GM23338 (cell line): ENCODE measurements around the gene AFAP1L1. TPM values are rescaled to one million over a fixed set of nuclear protein-coding genes. Genes with fewer than 3 reads are reported as not detected.

ENCODE experiments used
- ATAC-seq: fragments of 200-7000 bp; cut with Tn5 transposase; 3 replicates; pipeline ENCODE4 v1.9.1; 2020
- DNase-seq: peaks from one replicate; pipeline ENCODE4 v3.0.0-alpha.2; 2015; ENCODE audit warnings: low spot score
- H2AFZ ChIP-seq: fragments of 200-600 bp; sonication (generic); 2 replicates; pipeline ENCODE4 v1.8.0; 2016; ENCODE audit warnings: antibody characterized with exemption, mild to moderate bottlenecking, moderate library complexity
- H3F3A ChIP-seq: fragments of 200-600 bp; sonication (generic); replicated peaks from 2 replicates; pipeline ENCODE4 v1.8.0; 2017; ENCODE audit warnings: antibody characterized with exemption, mixed run types, low read depth
- H3K27ac ChIP-seq: fragments of 200-600 bp; sonication (generic); 2 replicates; pipeline ENCODE4 v1.6.1; 2016; ENCODE audit warnings: low read depth
- H3K27me3 ChIP-seq: fragments of 200-600 bp; sonication (generic); 2 replicates; pipeline ENCODE4 v1.8.0; 2016; ENCODE audit warnings: mild to moderate bottlenecking, mixed run types, moderate library complexity; ENCODE audit not compliant: insufficient read depth
- H3K36me3 ChIP-seq: fragments of 200-600 bp; sonication (generic); 2 replicates; pipeline ENCODE4 v1.8.0; 2016; ENCODE audit warnings: mild to moderate bottlenecking; ENCODE audit not compliant: insufficient read depth
- H3K4me1 ChIP-seq: fragments of 200-600 bp; sonication (generic); 2 replicates; pipeline ENCODE4 v1.8.0; 2016; ENCODE audit warnings: mild to moderate bottlenecking, moderate library complexity; ENCODE audit not compliant: insufficient read depth
- H3K4me2 ChIP-seq: fragments of 200-600 bp; sonication (generic); 2 replicates; pipeline ENCODE4 v1.7.1; 2017; ENCODE audit warnings: mixed run types
- H3K4me3 ChIP-seq: fragments of 200-600 bp; sonication (generic); 2 replicates; pipeline ENCODE4 v1.6.1; 2016; ENCODE audit warnings: mixed run types
- H3K79me2 ChIP-seq: fragments of 200-600 bp; sonication (generic); replicated peaks from 2 replicates; pipeline ENCODE4 v1.8.0; 2017; ENCODE audit warnings: mild to moderate bottlenecking; ENCODE audit not compliant: insufficient read depth
- H3K9me2 ChIP-seq: fragments of 200-600 bp; sonication (generic); 2 replicates; pipeline ENCODE4 v1.8.0; 2017; ENCODE audit not compliant: insufficient read depth
- H4K20me1 ChIP-seq: fragments of 200-600 bp; sonication (generic); replicated peaks from 2 replicates; pipeline ENCODE4 v1.8.0; 2017; ENCODE audit warnings: mild to moderate bottlenecking; ENCODE audit not compliant: insufficient read depth
- H3K27ac Mint-ChIP-seq: 2 replicates; pipeline ENCODE4 v1.8.0; 2020; ENCODE audit warnings: inconsistent platforms, mild to moderate bottlenecking, moderate library complexity, mixed read lengths
- H3K27me3 Mint-ChIP-seq: 3 replicates; pipeline ENCODE4 v1.8.0; 2022; ENCODE audit warnings: low read depth, mild to moderate bottlenecking, moderate library complexity, mixed read lengths, inconsistent platforms; ENCODE audit not compliant: insufficient read depth, poor library complexity
- H3K36me3 Mint-ChIP-seq: 3 replicates; pipeline ENCODE4 v1.8.0; 2021; ENCODE audit warnings: low read depth, mild to moderate bottlenecking, inconsistent platforms, moderate library complexity, mixed read lengths
- H3K4me1 Mint-ChIP-seq: 3 replicates; pipeline ENCODE4 v1.8.0; 2020; ENCODE audit warnings: mild to moderate bottlenecking, inconsistent platforms, mixed read lengths
- H3K4me3 Mint-ChIP-seq: 3 replicates; pipeline ENCODE4 v1.8.0; 2021; ENCODE audit warnings: moderate library complexity, mild to moderate bottlenecking, inconsistent platforms, mixed read lengths
- H3K9me3 Mint-ChIP-seq: 3 replicates; pipeline ENCODE4 v1.8.0; 2020; ENCODE audit warnings: moderate library complexity, mild to moderate bottlenecking, inconsistent platforms, mixed read lengths
- CREB1 ChIP-seq: fragments of 250-450 bp; sonication (Bioruptor Pico); IDR thresholded peaks from 2 replicates; pipeline ENCODE4 v1.5.0; 2020; ENCODE audit warnings: low read depth, mild to moderate bottlenecking, moderate library complexity
- EZH2 ChIP-seq: fragments of 200-600 bp; sonication (generic); IDR thresholded peaks from one replicate; pipeline ENCODE4 v1.8.0; 2017; ENCODE audit warnings: antibody characterized with exemption, mild to moderate bottlenecking, low read depth; ENCODE audit not compliant: unreplicated experiment
- JUNB ChIP-seq: IDR thresholded peaks from one replicate; pipeline ENCODE4 v1.6.1; 2016; ENCODE audit warnings: antibody characterized with exemption; ENCODE audit not compliant: unreplicated experiment
- NANOG ChIP-seq: IDR thresholded peaks from 2 replicates; pipeline ENCODE4 v1.6.1; 2016; ENCODE audit warnings: antibody characterized with exemption, borderline replicate concordance
- REST ChIP-seq: IDR thresholded peaks from one replicate; pipeline ENCODE4 v1.6.1; 2018; ENCODE audit warnings: antibody characterized with exemption; ENCODE audit not compliant: unreplicated experiment
- STAT1 ChIP-seq: IDR thresholded peaks from one replicate; pipeline ENCODE4 v1.6.1; 2016; ENCODE audit warnings: antibody characterized with exemption; ENCODE audit not compliant: unreplicated experiment
- ZNF114 ChIP-seq: fragments of 250-450 bp; sonication (Bioruptor Pico); IDR thresholded peaks from 2 replicates; pipeline ENCODE4 v1.5.0; 2020; ENCODE audit warnings: mild to moderate bottlenecking, moderate library complexity
- ZNF331 ChIP-seq: fragments of 250-450 bp; sonication (Bioruptor Pico); IDR thresholded peaks from 2 replicates; pipeline ENCODE4 v1.5.0; 2020; ENCODE audit warnings: low read depth, mild to moderate bottlenecking, moderate library complexity
- polyA plus RNA-seq: library from polyadenylated mRNA; unstranded; fragments of >200 nt; fragmentation: Nextera tagmentation; extraction: Ambion mirVana; gene quantifications from 2 replicates; pipeline ENCODE4 v1.2.1, GENCODE V29; 2016
- total RNA-seq: library from RNA; depleted of rRNA; stranded (reverse); fragments of >200 nt; shearing (Covaris generic); gene quantifications from 2 replicates; pipeline ENCODE4 v1.2.3, GENCODE V29; 2014
- TF ChIP-seq, protein P1 (sequence below): fragments of 250-450 bp; sonication (Bioruptor Pico); IDR thresholded peaks from 2 replicates; pipeline ENCODE4 v1.5.0; 2020; ENCODE audit warnings: mild to moderate bottlenecking, moderate library complexity
- TF ChIP-seq, protein P2 (sequence below), 2 experiments: fragments of 200-600 bp in 1 of 2; sonication (generic) in 1 of 2; conservative IDR thresholded peaks; 2 replicates each; pipeline versions ENCODE4 v1.5.1 to v1.6.1; 2016 to 2017; ENCODE audit warnings: antibody characterized with exemption in 2 of 2, low read depth in 2 of 2, mild to moderate bottlenecking in 2 of 2, moderate library complexity in 1 of 2

Gene AFAP1L1
- total and polyA plus RNA-seq, 2 experiments from 2014 or later, result 3.2 to 5.7 TPM

- H3K27ac Mint-ChIP-seq, result no peak overlapping the region; the same call in 1 of the 2 replicates
- Histone ChIP-seq H3K27me3 (no peaks in the 10 kb centered on the region), H3K9me2 (no peaks in the 10 kb centered on the region), H4K20me1 (no peaks in the 10 kb centered on the region), H3F3A (no peaks in the 10 kb centered on the region), H3K79me2 (no peaks in the 10 kb centered on the region), H3K4me3 (no peak overlapping the region), H2AFZ (no peak overlapping the region), H3K27ac (no peak overlapping the region), H3K4me1 (no peaks in the 10 kb centered on the region), H3K36me3 (no peaks in the 10 kb centered on the region), H3K4me2 (no peak overlapping the region)
- H3K9me3 Mint-ChIP-seq, result no peaks in the 10 kb centered on the region
- H3K36me3 Mint-ChIP-seq, result no peaks in the 10 kb centered on the region
- H3K4me1 Mint-ChIP-seq, result no peaks in the 10 kb centered on the region
- no peak overlapping the region for H3K4me3 Mint-ChIP-seq
- DNase-seq (no peak), ATAC-seq (no peak)
- no peak for TF ChIP-seq ZNF331 (CRISPR knock-in tag)
- no peak for TF ChIP-seq STAT1
- no peak for TF ChIP-seq ZNF114 (CRISPR knock-in tag)
- TF ChIP-seq, protein P1, sequence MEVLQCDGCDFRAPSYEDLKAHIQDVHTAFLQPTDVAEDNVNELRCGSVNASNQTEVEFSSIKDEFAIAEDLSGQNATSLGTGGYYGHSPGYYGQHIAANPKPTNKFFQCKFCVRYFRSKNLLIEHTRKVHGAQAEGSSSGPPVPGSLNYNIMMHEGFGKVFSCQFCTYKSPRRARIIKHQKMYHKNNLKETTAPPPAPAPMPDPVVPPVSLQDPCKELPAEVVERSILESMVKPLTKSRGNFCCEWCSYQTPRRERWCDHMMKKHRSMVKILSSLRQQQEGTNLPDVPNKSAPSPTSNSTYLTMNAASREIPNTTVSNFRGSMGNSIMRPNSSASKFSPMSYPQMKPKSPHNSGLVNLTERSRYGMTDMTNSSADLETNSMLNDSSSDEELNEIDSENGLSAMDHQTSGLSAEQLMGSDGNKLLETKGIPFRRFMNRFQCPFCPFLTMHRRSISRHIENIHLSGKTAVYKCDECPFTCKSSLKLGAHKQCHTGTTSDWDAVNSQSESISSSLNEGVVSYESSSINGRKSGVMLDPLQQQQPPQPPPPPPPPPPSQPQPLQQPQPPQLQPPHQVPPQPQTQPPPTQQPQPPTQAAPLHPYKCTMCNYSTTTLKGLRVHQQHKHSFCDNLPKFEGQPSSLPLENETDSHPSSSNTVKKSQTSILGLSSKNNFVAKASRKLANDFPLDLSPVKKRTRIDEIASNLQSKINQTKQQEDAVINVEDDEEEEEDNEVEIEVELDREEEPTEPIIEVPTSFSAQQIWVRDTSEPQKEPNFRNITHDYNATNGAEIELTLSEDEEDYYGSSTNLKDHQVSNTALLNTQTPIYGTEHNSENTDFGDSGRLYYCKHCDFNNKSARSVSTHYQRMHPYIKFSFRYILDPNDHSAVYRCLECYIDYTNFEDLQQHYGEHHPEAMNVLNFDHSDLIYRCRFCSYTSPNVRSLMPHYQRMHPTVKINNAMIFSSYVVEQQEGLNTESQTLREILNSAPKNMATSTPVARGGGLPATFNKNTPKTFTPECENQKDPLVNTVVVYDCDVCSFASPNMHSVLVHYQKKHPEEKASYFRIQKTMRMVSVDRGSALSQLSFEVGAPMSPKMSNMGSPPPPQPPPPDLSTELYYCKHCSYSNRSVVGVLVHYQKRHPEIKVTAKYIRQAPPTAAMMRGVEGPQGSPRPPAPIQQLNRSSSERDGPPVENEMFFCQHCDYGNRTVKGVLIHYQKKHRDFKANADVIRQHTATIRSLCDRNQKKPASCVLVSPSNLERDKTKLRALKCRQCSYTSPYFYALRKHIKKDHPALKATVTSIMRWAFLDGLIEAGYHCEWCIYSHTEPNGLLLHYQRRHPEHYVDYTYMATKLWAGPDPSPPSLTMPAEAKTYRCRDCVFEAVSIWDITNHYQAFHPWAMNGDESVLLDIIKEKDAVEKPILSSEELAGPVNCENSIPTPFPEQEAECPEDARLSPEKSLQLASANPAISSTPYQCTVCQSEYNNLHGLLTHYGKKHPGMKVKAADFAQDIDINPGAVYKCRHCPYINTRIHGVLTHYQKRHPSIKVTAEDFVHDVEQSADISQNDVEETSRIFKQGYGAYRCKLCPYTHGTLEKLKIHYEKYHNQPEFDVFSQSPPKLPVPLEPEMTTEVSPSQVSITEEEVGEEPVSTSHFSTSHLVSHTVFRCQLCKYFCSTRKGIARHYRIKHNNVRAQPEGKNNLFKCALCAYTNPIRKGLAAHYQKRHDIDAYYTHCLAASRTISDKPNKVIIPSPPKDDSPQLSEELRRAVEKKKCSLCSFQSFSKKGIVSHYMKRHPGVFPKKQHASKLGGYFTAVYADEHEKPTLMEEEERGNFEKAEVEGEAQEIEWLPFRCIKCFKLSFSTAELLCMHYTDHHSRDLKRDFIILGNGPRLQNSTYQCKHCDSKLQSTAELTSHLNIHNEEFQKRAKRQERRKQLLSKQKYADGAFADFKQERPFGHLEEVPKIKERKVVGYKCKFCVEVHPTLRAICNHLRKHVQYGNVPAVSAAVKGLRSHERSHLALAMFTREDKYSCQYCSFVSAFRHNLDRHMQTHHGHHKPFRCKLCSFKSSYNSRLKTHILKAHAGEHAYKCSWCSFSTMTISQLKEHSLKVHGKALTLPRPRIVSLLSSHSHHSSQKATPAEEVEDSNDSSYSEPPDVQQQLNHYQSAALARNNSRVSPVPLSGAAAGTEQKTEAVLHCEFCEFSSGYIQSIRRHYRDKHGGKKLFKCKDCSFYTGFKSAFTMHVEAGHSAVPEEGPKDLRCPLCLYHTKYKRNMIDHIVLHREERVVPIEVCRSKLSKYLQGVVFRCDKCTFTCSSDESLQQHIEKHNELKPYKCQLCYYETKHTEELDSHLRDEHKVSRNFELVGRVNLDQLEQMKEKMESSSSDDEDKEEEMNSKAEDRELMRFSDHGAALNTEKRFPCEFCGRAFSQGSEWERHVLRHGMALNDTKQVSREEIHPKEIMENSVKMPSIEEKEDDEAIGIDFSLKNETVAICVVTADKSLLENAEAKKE (CRISPR knock-in tag), result no peak
- TF ChIP-seq, protein P2, sequence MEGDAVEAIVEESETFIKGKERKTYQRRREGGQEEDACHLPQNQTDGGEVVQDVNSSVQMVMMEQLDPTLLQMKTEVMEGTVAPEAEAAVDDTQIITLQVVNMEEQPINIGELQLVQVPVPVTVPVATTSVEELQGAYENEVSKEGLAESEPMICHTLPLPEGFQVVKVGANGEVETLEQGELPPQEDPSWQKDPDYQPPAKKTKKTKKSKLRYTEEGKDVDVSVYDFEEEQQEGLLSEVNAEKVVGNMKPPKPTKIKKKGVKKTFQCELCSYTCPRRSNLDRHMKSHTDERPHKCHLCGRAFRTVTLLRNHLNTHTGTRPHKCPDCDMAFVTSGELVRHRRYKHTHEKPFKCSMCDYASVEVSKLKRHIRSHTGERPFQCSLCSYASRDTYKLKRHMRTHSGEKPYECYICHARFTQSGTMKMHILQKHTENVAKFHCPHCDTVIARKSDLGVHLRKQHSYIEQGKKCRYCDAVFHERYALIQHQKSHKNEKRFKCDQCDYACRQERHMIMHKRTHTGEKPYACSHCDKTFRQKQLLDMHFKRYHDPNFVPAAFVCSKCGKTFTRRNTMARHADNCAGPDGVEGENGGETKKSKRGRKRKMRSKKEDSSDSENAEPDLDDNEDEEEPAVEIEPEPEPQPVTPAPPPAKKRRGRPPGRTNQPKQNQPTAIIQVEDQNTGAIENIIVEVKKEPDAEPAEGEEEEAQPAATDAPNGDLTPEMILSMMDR (conservative IDR thresholded peaks at IDR 0.05; ENCODE audit: low read depth in 2 of 2), result no peak
- no peak for TF ChIP-seq NANOG
- no peak for TF ChIP-seq JUNB
- TF ChIP-seq CREB1 (CRISPR knock-in tag), result no peak
- TF ChIP-seq EZH2, result no peak
- TF ChIP-seq REST, result no peak
- peaks cover 4% of the 10 kb centered on the region for H3K27me3 Mint-ChIP-seq
These were observed 48.4 kb upstream of the AFAP1L1 start for GRCh38 chr5:149223081-149223848.
